DOHH2 (cell line): Measurements from ENCODE around the gene C1QA.

Experiments
- CTCF ChIP-seq: fragments of 200-600 bp; sonication (generic); IDR thresholded peaks from one replicate; pipeline ENCODE4 v1.5.1; 2014; ENCODE audit warnings: antibody characterized with exemption, mild to moderate bottlenecking, low read depth, low read length; ENCODE audit not compliant: poor library complexity, severe bottlenecking
- EZH2phosphoT487 ChIP-seq: fragments of 200-600 bp; sonication (generic); IDR thresholded peaks from 2 replicates; pipeline ENCODE4 v1.6.1; 2017; ENCODE audit warnings: borderline replicate concordance, mild to moderate bottlenecking, antibody characterized with exemption, low read length, moderate library complexity, mixed read lengths

DNA sequence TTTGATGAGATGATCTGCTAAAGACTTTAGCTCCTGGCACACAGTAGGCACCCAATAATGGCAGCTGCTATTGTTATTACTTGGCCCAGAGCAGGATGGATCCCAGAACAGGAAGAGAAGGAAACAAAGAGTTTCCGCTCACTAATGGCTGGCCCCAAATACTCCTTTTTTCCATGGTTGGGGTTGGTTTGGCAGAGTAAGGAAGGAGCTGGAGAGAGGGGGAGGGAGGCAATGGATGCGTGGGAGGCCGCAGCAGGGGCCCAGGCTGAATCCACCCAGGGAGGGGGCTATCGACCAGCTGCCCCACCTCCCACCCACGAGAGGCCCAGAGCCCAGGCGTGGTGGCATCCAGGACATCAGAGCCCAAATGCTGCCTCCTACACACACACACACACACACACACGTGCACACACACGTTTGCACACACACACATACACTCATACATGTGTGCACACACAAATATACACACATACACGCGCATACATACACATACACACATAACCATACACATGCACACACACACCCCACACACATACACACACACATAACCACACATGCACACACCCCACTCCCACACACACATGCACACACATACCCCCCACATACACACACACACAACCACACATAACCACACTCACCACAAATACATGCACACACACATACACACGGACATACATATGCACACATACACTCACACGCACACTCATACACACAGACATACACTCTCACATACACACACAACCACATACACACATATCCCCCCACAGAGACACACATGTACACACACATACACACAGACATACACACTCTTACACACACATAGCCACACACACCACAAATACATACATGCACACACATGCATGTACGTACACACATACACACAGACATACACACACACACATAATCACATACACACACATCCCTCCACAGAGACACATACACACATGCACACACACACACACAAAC is 41.8 kb downstream of the C1QA start:
- no peak for TF ChIP-seq CTCF
- no peak for TF ChIP-seq EZH2phosphoT487
